Measurements from ENCODE around the gene NDUFS3.
A peak's percentile ranks its signal among the peaks of the same experiment; 100 is the strongest.

The NDUFS3 gene

GRCh38 chr11:47592251-47592650 lies 13.4 kb downstream of the NDUFS3 start:
- no peak for DNase-seq

- no peak for DNase-seq
Measured at GRCh38 chr11:47592970-47593369, 14.1 kb downstream of the NDUFS3 start.

GRCh38 chr11:47593492-47593933 lies 14.6 kb downstream of the NDUFS3 start:
- DNase-seq: no peak

GRCh38 chr11:47593934-47594855 lies 15.3 kb downstream of the NDUFS3 start, which contains the start of gene C1QTNF4:
Gene C1QTNF4, minus strand, starts transcription at chr11:47594411. Its CDS starts 3,601 bp downstream, at chr11:47590810.
- DNase-seq: no peak

GRCh38 chr11:47595029-47595428 lies 16.2 kb downstream of the NDUFS3 start:
- no peak for DNase-seq

- DNase-seq: no peak
Measured at GRCh38 chr11:47595967-47596366, 17.1 kb downstream of the NDUFS3 start.

GRCh38 chr11:47599902-47600301 lies 21.0 kb downstream of the NDUFS3 start:
- no peak for DNase-seq

- no peak for DNase-seq
Measured at GRCh38 chr11:47603295-47603694, 24.4 kb downstream of the NDUFS3 start.

GRCh38 chr11:47605921-47606320 lies 27.0 kb downstream of the NDUFS3 start:
- DNase-seq: no peak

- no peak for DNase-seq
Measured at GRCh38 chr11:47606731-47607130, 27.9 kb downstream of the NDUFS3 start.

- DNase-seq: no peak
Measured at GRCh38 chr11:47607380-47607779, 28.5 kb downstream of the NDUFS3 start.

- no peak for DNase-seq
Measured at GRCh38 chr11:47609675-47610074, 30.8 kb downstream of the NDUFS3 start.

GRCh38 chr11:47611348-47611794 lies 32.5 kb downstream of the NDUFS3 start:
- DNase-seq: no peak

GRCh38 chr11:47615249-47615648 lies 36.4 kb downstream of the NDUFS3 start:
- no peak for DNase-seq

- DNase-seq: peak; percentile 4
Measured at GRCh38 chr11:47616726-47617416, 38.0 kb downstream of the NDUFS3 start.

- DNase-seq: no peak
Measured at GRCh38 chr11:47617417-47617809, 38.5 kb downstream of the NDUFS3 start.

- no peak for DNase-seq
Measured at GRCh38 chr11:47620836-47621378, 42.0 kb downstream of the NDUFS3 start.

- no peak for DNase-seq
Measured at GRCh38 chr11:47626234-47626633, 47.4 kb downstream of the NDUFS3 start.

- no peak for DNase-seq
Measured at GRCh38 chr11:47628026-47628425, 49.2 kb downstream of the NDUFS3 start.

GRCh38 chr11:47631473-47631872 lies 52.6 kb downstream of the NDUFS3 start:
- no peak for DNase-seq
